ENCODE results near the gene ZAP70. TPM values are rescaled to one million over a fixed set of nuclear protein-coding genes. Genes with fewer than 3 reads are reported as not detected.

ZAP70 gene
- total RNA-seq, 4 donors from 2014 or later = 1.1 to 1.6 (median 1.4) TPM

DNA sequence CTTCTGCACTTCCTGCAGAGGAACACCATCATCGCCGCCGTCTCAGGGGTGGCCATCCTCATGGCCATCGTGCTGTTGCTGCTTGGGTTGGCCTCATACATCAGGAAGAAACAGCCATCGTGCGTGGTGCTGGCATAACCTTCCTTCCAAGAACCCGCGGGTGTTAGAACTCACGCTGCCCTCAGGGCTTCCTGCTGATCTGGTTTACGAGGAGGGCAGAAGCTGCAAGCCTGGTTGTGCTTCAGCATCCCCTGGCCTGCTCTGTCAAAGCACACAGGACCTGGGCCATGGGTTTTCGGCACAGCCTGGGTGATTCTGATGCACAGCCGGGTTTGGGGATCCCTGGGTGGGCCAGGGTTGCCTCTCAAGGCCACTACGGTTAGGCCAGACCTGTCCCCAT, 12.2 kb upstream of the ZAP70 start:
- intact Hi-C loops (cut with DNase I; ENCODE audit: low total_unique reads) = loop anchor here (10.0 kb wide), 1 partner anchor 684 kb away; no protein-coding TSS in a partner anchor

DNA sequence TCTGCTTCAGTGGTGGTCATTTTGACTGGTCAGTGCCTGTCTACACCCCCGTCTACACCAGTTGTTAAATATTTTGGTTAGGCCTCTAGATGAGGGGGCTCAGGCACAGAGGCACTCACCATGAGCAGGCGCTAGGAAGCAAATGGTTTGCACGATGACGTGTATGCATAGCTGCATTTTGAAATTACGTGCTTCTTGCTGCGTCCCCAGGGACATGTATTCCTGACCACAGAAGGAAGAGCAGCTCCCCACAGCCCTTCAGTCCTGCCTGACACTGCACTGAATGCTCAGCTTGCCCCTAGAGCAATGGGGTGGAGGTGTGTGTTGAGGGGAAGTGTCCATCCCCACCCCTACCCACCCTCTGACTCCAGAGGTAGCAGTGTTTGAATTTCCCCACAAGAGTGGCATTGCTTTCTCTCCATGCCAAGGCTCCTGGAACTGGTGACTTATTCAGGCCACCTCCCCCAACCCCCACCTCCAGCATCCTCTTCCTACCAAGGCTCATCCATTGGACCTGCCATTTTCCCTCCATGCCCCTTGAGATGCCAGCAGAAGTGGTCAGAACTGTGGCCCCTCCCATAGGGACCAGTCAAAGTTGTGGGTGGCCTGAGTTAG, 11.4 kb upstream of the ZAP70 start:
- 90 to 100% methylated on average over 6 of the region's 6 CpGs for WGBS, 2 donors
- no peak for TF ChIP-seq POLR2A (IDR thresholded peaks at IDR 0.05)
- TF ChIP-seq, protein P1, sequence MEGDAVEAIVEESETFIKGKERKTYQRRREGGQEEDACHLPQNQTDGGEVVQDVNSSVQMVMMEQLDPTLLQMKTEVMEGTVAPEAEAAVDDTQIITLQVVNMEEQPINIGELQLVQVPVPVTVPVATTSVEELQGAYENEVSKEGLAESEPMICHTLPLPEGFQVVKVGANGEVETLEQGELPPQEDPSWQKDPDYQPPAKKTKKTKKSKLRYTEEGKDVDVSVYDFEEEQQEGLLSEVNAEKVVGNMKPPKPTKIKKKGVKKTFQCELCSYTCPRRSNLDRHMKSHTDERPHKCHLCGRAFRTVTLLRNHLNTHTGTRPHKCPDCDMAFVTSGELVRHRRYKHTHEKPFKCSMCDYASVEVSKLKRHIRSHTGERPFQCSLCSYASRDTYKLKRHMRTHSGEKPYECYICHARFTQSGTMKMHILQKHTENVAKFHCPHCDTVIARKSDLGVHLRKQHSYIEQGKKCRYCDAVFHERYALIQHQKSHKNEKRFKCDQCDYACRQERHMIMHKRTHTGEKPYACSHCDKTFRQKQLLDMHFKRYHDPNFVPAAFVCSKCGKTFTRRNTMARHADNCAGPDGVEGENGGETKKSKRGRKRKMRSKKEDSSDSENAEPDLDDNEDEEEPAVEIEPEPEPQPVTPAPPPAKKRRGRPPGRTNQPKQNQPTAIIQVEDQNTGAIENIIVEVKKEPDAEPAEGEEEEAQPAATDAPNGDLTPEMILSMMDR (IDR thresholded peaks at IDR 0.05) = no peak
- intact Hi-C loops (cut with DNase I; ENCODE audit: low total_unique reads) = loop anchor here (10.0 kb wide), 1 partner anchor 683 kb away; no protein-coding TSS in a partner anchor
- no peak for DNase-seq (ENCODE audit: low spot score in 2 of 2)
- no peak overlapping the region for H3K4me3 ChIP-seq (ENCODE audit: low read depth, poor library complexity, severe bottlenecking)

More for the DNA sequence above, 12.2 kb upstream of the ZAP70 start:
- DNase-seq (ENCODE audit: low spot score in 2 of 2) = no peak
- H3K4me3 ChIP-seq (ENCODE audit: low read depth, poor library complexity, severe bottlenecking) = no peak overlapping the region
- 74 to 79% methylated on average over 11 to 13 of the region's 13 CpGs for WGBS, 2 donors
- TF ChIP-seq, protein P1 (IDR thresholded peaks at IDR 0.05) = no peak
- TF ChIP-seq POLR2A (IDR thresholded peaks at IDR 0.05) = no peak

DNA sequence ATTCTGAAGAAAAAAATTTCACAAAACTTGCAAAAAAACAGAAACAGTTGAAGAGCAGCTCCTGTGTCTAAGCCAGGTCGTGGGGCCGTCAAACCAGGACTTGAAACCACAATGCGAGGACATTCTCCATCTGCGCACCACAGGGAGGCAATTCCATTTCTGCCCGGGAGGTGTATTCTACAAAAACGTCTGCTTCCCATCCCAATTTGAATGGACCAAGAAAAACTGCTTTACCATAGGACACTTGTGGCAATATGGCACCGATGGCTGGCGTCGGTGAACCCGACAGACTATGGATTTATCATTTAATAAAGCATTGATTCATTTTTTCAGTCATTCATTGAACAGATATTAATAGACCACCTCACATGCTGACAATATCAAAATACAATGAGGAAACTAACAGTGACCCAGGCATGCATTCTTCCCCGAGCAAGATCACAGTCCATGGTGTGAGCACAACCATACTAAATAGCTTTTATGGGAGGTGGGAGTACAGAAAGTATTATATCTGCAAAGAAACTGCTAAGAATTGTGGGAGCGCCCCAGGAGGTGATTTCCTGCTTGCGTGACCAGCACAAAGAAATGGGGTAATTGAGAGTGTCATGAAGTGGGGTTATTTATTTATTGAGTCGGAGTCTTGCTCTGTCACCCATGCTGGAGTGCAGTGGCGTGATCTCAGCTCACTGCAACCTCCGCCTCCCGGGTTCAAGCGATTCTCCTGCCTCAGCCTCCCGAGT, 10.5 kb upstream of the ZAP70 start:
- TF ChIP-seq, protein P1 (IDR thresholded peaks at IDR 0.05) = no peak
- no peak for TF ChIP-seq POLR2A (IDR thresholded peaks at IDR 0.05)
- intact Hi-C loops (cut with DNase I; ENCODE audit: low total_unique reads) = loop anchor here (10.0 kb wide), 1 partner anchor 682 kb away; no protein-coding TSS in a partner anchor
- no peak overlapping the region for H3K4me3 ChIP-seq (ENCODE audit: low read depth, poor library complexity, severe bottlenecking)
- DNase-seq (ENCODE audit: low spot score in 2 of 2) = no peak
- 90 to 91% methylated on average over 19 of the region's 19 CpGs for WGBS, 2 donors

DNA sequence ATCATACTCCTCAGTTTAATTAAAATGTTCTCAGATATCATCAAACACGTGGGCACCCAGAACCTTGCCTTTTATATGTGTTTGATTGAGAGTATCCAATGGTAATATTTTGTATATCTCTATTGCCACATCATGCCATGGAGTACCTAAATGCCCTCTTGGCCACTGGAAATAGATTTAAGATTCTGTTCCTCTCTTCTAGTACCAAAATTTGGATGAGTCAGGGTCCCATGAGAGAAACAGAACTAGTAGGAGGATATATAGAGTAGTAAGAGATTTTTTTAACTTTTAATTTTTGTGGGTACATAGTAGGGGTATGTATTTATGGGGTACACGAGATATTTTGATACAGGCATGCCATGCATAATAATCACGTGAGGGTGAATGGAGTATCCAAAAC, 9.6 kb upstream of the ZAP70 start:
- 71 to 84% methylated on average over 3 of the region's 3 CpGs for WGBS, 2 donors
- intact Hi-C loops (cut with DNase I; ENCODE audit: low total_unique reads) = loop anchor here (10.0 kb wide), 1 partner anchor 681 kb away; no protein-coding TSS in a partner anchor
- no peak for DNase-seq (ENCODE audit: low spot score in 2 of 2)
- H3K4me3 ChIP-seq (ENCODE audit: low read depth, poor library complexity, severe bottlenecking) = no peak overlapping the region
- TF ChIP-seq, protein P1 (IDR thresholded peaks at IDR 0.05) = no peak

DNA sequence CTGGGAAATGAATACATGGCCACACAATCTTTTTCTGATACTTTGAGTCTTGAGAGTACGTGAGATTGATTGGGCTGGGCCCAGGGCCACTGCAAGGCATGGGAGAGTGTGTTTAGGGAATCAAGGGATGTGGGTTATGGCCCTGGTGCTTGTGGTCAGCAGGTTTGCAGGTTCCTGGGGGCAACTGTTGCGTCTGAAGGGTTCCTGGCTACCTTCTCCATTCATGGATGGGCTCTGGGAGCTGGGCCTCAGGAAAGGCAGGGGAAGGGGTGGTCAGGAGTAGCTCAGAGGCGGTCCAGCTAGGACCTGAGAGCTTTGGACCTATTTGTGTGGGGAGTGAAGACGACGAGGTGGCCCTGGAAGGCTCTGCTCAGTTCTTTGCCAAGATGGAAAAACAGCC, 8.4 kb upstream of the ZAP70 start:
- H3K4me3 ChIP-seq (ENCODE audit: low read depth, poor library complexity, severe bottlenecking) = no peak overlapping the region
- 90 to 94% methylated on average over 5 of the region's 5 CpGs for WGBS, 2 donors
- TF ChIP-seq POLR2A (IDR thresholded peaks at IDR 0.05) = no peak
- TF ChIP-seq, protein P1 (IDR thresholded peaks at IDR 0.05) = no peak
- DNase-seq (ENCODE audit: low spot score in 2 of 2) = peak in 1 of 2 donors; percentile 48
- intact Hi-C loops (cut with DNase I; ENCODE audit: low total_unique reads) = loop anchor here (10.0 kb wide), 1 partner anchor 680 kb away; no protein-coding TSS in a partner anchor
